OCI-LY7 (cell line): Measurements from ENCODE around the gene UBE3B. TPM values are rescaled to one million over a fixed set of nuclear protein-coding genes. Genes with fewer than 3 reads are reported as not detected.
A peak's percentile ranks its signal among the peaks of the same experiment; 100 is the strongest.

Experiments
- BruUV-seq: library from RNA; stranded (reverse); fragments of 400-500 nt; replicated peaks from 2 replicates; lab custom pipeline; 2021; lab: Mats Ljungman, UMichigan
- CTCF ChIA-PET: fragments of 300-600 bp; sonication (Branson Sonifier 250); formaldehyde crosslinking; loops from one replicate; lab custom pipeline; 2022; ENCODE audit warnings: antibody characterized with exemption; ENCODE audit not compliant: unreplicated experiment; lab: Charles Lee
- POLR2A ChIA-PET: fragments of 300-600 bp; sonication (Branson Sonifier 250); formaldehyde crosslinking; loops from one replicate; lab custom pipeline; 2022; ENCODE audit warnings: antibody characterized with exemption; lab: Charles Lee
- DNase-seq: peaks from one replicate; pipeline ENCODE4 v3.0.0-alpha.2; 2015; ENCODE audit warnings: low spot score
- H2AFZ ChIP-seq: fragments of 200-600 bp; sonication (generic), shearing (Covaris generic); 2 replicates; pipeline ENCODE4 v1.6.1; 2014; ENCODE audit warnings: mild to moderate bottlenecking, antibody characterized with exemption, low read length, moderate library complexity
- H3K27ac ChIP-seq: fragments of 200-600 bp; sonication (generic); 2 replicates; pipeline ENCODE4 v1.5.1; 2014; ENCODE audit warnings: mixed run types, low read depth, mild to moderate bottlenecking, moderate library complexity, low read length, inconsistent platforms; ENCODE audit not compliant: poor library complexity, severe bottlenecking
- H3K36me3 ChIP-seq: fragments of 200-600 bp; sonication (generic); 2 replicates; pipeline ENCODE4 v1.6.1; 2014; ENCODE audit warnings: mild to moderate bottlenecking, antibody characterized with exemption, low read length, moderate library complexity, mixed read lengths; ENCODE audit not compliant: insufficient read depth
- H3K4me1 ChIP-seq: fragments of 200-600 bp; sonication (generic); 2 replicates; pipeline ENCODE4 v1.5.1; 2014; ENCODE audit warnings: mild to moderate bottlenecking, low read length; ENCODE audit not compliant: insufficient read depth, poor library complexity, severe bottlenecking
- H3K4me2 ChIP-seq: fragments of 200-600 bp; sonication (generic); 2 replicates; pipeline ENCODE4 v1.6.1; 2014; ENCODE audit warnings: mild to moderate bottlenecking, low read length
- H3K4me3 ChIP-seq: fragments of 200-600 bp; sonication (generic); 2 replicates; pipeline ENCODE4 v1.5.1; 2014; ENCODE audit warnings: mild to moderate bottlenecking, low read depth, low read length; ENCODE audit not compliant: poor library complexity, severe bottlenecking
- H3K79me2 ChIP-seq: fragments of 200-600 bp; sonication (generic); 2 replicates; pipeline ENCODE4 v1.6.1; 2016; ENCODE audit warnings: low read depth, mild to moderate bottlenecking, low read length, moderate library complexity, mixed read lengths; ENCODE audit not compliant: insufficient read depth
- H3K9me2 ChIP-seq: fragments of 200-600 bp; sonication (generic); 2 replicates; pipeline ENCODE4 v1.6.1; 2016; ENCODE audit warnings: mild to moderate bottlenecking, low read length, mixed read lengths; ENCODE audit not compliant: insufficient read depth
- H3K9me3 ChIP-seq: fragments of 200-600 bp; sonication (generic); 2 replicates; pipeline ENCODE4 v1.6.1; 2014; ENCODE audit warnings: mild to moderate bottlenecking, mixed run types, low read length, mixed read lengths
- H4K20me1 ChIP-seq: fragments of 200-600 bp; sonication (generic); 2 replicates; pipeline ENCODE4 v1.6.1; 2014; ENCODE audit warnings: mild to moderate bottlenecking, antibody characterized with exemption, low read length, moderate library complexity, mixed read lengths; ENCODE audit not compliant: insufficient read depth
- EZH2phosphoT487 ChIP-seq: fragments of 200-600 bp; sonication (generic); IDR thresholded peaks from 2 replicates; pipeline ENCODE4 v1.6.1; 2018; ENCODE audit warnings: low read depth, borderline replicate concordance, mild to moderate bottlenecking, mixed run types, antibody characterized with exemption, low read length, moderate library complexity, mixed read lengths
- intact Hi-C: fragments of 100-400 bp; cut with micrococcal nuclease; formaldehyde crosslinking; loops from one replicate; pipeline ENCODE4 v1.10.0; 2022; ENCODE audit not compliant: unreplicated experiment
- total RNA-seq, 2 experiments: library from RNA; depleted of rRNA in 1 of 2; stranded (reverse); fragments of >200 nt in 1 of 2; shearing (Covaris generic) in 1 of 2; gene quantifications; 2 replicates each; pipeline ENCODE4 v1.2.3, GENCODE V29; 2014 to 2022
- TF ChIP-seq, protein P1 (sequence below): fragments of 200-600 bp; sonication (generic); conservative IDR thresholded peaks from 2 replicates; pipeline ENCODE4 v1.5.1; 2014; ENCODE audit warnings: mild to moderate bottlenecking, antibody characterized with exemption, low read length, moderate library complexity, mixed read lengths

Gene UBE3B
- total RNA-seq, 2 experiments from 2014 or later, result 27.8 to 32.6 TPM

DNA sequence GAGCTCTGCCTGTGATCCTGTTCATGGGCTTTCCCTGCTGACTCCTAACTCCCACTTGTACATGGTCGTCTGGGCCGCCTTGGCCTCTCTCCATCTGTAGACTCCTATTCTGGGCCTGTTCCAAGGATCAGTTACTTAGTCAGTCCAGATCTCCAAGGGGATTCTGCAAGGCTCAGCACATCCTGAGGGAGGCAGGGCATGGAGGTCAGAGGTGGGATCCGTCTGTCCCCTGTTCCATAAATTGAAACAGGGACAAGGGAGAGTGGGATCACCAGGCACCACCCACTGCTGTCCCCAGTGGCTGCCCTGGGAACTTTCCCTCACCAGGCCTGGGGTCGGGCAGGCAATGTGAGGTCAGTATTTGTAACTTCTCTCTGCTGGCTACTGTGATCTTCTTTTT is 43.8 kb upstream of the UBE3B start:
- no peaks in the 10 kb centered on the region for H3K9me3 ChIP-seq
- ChIA-PET CTCF (interaction anchor here (1.1 kb wide), 1 partner anchor 18 kb away, joined by 3 read pairs; no protein-coding TSS in a partner anchor), POLR2A (no interaction called here)
- no peaks in the 10 kb centered on the region for H4K20me1 ChIP-seq
- DNase-seq, result no peak
- H3K79me2 ChIP-seq, result no peaks in the 10 kb centered on the region
- no TSS peak for BruUV-seq
- no peaks in the 10 kb centered on the region for H3K36me3 ChIP-seq
- H3K9me2 ChIP-seq, result no peaks in the 10 kb centered on the region
- no peak overlapping the region for H3K4me3 ChIP-seq
- TF ChIP-seq, protein P1, sequence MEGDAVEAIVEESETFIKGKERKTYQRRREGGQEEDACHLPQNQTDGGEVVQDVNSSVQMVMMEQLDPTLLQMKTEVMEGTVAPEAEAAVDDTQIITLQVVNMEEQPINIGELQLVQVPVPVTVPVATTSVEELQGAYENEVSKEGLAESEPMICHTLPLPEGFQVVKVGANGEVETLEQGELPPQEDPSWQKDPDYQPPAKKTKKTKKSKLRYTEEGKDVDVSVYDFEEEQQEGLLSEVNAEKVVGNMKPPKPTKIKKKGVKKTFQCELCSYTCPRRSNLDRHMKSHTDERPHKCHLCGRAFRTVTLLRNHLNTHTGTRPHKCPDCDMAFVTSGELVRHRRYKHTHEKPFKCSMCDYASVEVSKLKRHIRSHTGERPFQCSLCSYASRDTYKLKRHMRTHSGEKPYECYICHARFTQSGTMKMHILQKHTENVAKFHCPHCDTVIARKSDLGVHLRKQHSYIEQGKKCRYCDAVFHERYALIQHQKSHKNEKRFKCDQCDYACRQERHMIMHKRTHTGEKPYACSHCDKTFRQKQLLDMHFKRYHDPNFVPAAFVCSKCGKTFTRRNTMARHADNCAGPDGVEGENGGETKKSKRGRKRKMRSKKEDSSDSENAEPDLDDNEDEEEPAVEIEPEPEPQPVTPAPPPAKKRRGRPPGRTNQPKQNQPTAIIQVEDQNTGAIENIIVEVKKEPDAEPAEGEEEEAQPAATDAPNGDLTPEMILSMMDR, result peak; percentile 41; the same call in 1 of the 2 replicates
- TF ChIP-seq EZH2phosphoT487, result no peak
- intact Hi-C loops, result no loop called here
- H3K4me2 ChIP-seq, result no peak overlapping the region
- no peak overlapping the region for H3K27ac ChIP-seq
- H3K4me1 ChIP-seq, result no peaks in the 10 kb centered on the region
- no peak overlapping the region for H2AFZ ChIP-seq

DNA sequence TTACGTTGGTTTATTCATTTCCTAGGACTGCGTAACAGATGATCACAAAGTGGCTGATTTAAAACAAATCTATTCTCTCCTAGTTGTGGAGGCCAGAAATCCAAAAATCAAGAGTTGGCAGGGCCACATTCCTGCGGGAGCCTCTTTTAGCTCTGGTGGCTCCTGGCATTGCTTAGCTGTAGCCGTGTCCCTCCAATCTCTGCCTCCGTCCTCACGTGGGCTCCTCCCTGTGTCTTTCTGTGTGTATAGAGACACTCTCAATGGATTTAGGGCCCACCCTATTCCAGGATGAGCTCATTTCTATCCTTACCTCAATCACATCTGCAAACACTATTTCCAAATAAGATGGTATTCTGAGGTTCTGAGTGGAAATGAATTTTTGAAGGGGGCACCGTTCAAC is 42.9 kb upstream of the UBE3B start:
- H3K9me2 ChIP-seq, result no peaks in the 10 kb centered on the region
- BruUV-seq, result no TSS peak
- H3K36me3 ChIP-seq, result no peaks in the 10 kb centered on the region
- no peak overlapping the region for H3K4me3 ChIP-seq
- H4K20me1 ChIP-seq, result no peaks in the 10 kb centered on the region
- TF ChIP-seq EZH2phosphoT487, result no peak
- TF ChIP-seq, protein P1, result no peak
- no peaks in the 10 kb centered on the region for H3K79me2 ChIP-seq
- POLR2A ChIA-PET, result interaction anchor here (0.6 kb wide), 1 partner anchor 280 kb away, joined by 3 read pairs; no protein-coding TSS in a partner anchor
- no peak for DNase-seq
- intact Hi-C loops, result no loop called here
- CTCF ChIA-PET, result no interaction called here
- H3K27ac ChIP-seq, result no peak overlapping the region
- H3K4me1 ChIP-seq, result no peaks in the 10 kb centered on the region
- no peaks in the 10 kb centered on the region for H3K9me3 ChIP-seq
- no peak overlapping the region for H3K4me2 ChIP-seq
- H2AFZ ChIP-seq, result no peak overlapping the region

DNA sequence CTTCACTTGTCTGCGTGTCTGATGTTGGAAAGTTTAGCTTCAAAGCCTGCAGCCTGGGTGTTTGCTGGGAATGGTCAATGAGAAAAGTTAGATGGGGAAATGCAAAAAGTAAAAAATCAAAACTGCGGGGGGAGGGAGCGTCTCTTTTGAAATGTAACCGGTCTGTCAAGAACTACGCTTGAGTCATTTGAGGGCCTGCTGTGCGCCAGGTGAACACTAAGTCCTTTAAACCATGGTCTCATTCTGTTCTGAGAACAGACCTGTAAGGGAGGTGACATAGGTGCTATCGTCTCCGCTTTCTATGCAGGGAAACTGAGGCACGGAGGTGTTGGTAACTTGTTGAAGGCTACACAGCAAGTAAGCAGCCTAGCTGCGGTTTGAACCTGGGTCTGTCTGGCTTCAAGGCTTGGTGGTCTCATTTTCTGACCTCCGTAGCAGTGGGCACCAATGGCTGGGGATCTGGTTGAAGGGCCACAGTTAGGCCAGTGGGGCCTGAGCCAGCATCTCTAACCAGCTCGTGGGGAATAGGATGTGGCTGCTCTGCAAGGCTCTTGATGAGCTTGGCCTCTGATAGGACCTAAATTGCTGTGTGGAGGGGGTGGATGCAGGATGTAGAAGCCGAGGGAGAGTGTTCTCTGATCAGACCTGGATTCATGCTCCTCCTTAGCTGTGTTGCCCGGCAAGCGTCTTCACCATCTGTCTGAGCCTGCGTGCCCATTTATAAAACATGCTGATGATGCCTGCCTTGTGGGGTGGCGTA is 41.8 kb upstream of the UBE3B start:
- TF ChIP-seq, protein P1, result no peak
- TF ChIP-seq EZH2phosphoT487, result no peak
- Histone ChIP-seq H2AFZ (no peak overlapping the region), H3K4me3 (no peak overlapping the region), H3K9me3 (no peaks in the 10 kb centered on the region), H3K9me2 (no peaks in the 10 kb centered on the region), H3K27ac (no peak overlapping the region), H3K79me2 (no peaks in the 10 kb centered on the region), H3K4me1 (no peaks in the 10 kb centered on the region), H4K20me1 (no peaks in the 10 kb centered on the region), H3K36me3 (no peaks in the 10 kb centered on the region), H3K4me2 (no peak overlapping the region)
- ChIA-PET POLR2A (interaction anchor here (0.6 kb wide), 1 partner anchor 281 kb away, joined by 3 read pairs; no protein-coding TSS in a partner anchor), CTCF (no interaction called here)
- no TSS peak for BruUV-seq
- intact Hi-C loops, result no loop called here
- DNase-seq, result no peak
